K562 (cell line): ENCODE results near the gene PIP5K1B.

Experiments
- BACH1 ChIP-seq: fragments of 200-800 bp; sonication (Bioruptor generic); IDR thresholded peaks from 2 replicates; pipeline ENCODE4 v1.6.1; 2016; ENCODE audit warnings: missing genetic modification characterization, missing compliant biosample characterization
- BRF2 ChIP-seq: IDR thresholded peaks from 3 replicates; pipeline ENCODE4 v1.6.1; 2011; ENCODE audit warnings: borderline replicate concordance, mild to moderate bottlenecking; ENCODE audit not compliant: insufficient read length, insufficient read depth
- CTCF ChIP-seq, 3 experiments: IDR thresholded peaks in 2 of 3; conservative IDR thresholded peaks in 1 of 3; 2 replicates each; pipeline ENCODE4 v1.5.1; 2011 to 2012; ENCODE audit warnings: low read length in 3 of 3, mild to moderate bottlenecking in 3 of 3, control low read depth in 2 of 3, improper control_type of control experiment in 1 of 3, inconsistent platforms in 1 of 3, low read depth in 1 of 3, mixed read lengths in 1 of 3, moderate library complexity in 1 of 3; ENCODE audit not compliant: insufficient read depth in 2 of 3
- DPF2 ChIP-seq: fragments of 450-650 bp; IDR thresholded peaks from 2 replicates; pipeline ENCODE4 v1.6.1; 2016
- ILF3 ChIP-seq: fragments of 450-650 bp; IDR thresholded peaks from 2 replicates; pipeline ENCODE4 v1.6.1; 2018; ENCODE audit warnings: antibody characterized with exemption, mild to moderate bottlenecking, moderate library complexity, borderline replicate concordance
- JUND ChIP-seq, 2 experiments: IDR thresholded peaks; 2 replicates in 1 of 2; 3 replicates in 1 of 2; pipeline ENCODE4 v1.6.1; 2011; ENCODE audit warnings: borderline replicate concordance in 2 of 2, low read depth in 2 of 2, low read length in 2 of 2, improper control_type of control experiment in 1 of 2, missing biosample characterization in 1 of 2, missing genetic modification characterization in 1 of 2, missing genetic modification reagents in 1 of 2

- TF ChIP-seq JUND (IDR thresholded peaks at IDR 0.05; ENCODE audit: borderline replicate concordance, low read depth, low read length) (no peak), JUND (tag; IDR thresholded peaks at IDR 0.05; ENCODE audit: borderline replicate concordance, low read depth, low read length) (no peak), CTCF (IDR thresholded peaks at IDR 0.05 in 2 of 3, conservative IDR thresholded peaks at IDR 0.05 in 1 of 3; ENCODE audit: insufficient read depth in 2 of 3, low read depth in 1 of 3, low read length in 3 of 3) (no peak), BACH1 (tag) (no peak), DPF2 (no peak), BRF2 (no peak), ILF3 (no peak)
Measured at GRCh38 chr9:68887232-68887631, 182.2 kb downstream of the PIP5K1B start.
